ENCODE data around the gene BPHL.

GRCh38 chr6:3147914-3148757 is 29.6 kb downstream of the BPHL start:
- TF ChIP-seq CTCF (conservative IDR thresholded peaks at IDR 0.05 in 1 of 2, IDR thresholded peaks at IDR 0.05 in 1 of 2; ENCODE audit: extremely low read depth in 1 of 2, insufficient read depth in 1 of 2, low read depth in 1 of 2, low read length in 2 of 2) (peak in 1 of 2 donors; percentile 23), EZH2 (IDR thresholded peaks at IDR 0.05; ENCODE audit: borderline replicate concordance, low read length) (no peak)

Data from mammary epithelial cell (primary cell).